ENCODE data around the gene BRD1.
"Not testable (repeated sequence)": the region's sequence is repeated elsewhere in the genome, so short reads cannot be mapped to it uniquely, and the experiment has no call there.

The BRD1 gene

GRCh38 chr22:49783036-49783746 lies 44.5 kb downstream of the BRD1 start:
- no peak for DNase-seq (ENCODE audit: low spot score)

GRCh38 chr22:49781886-49782285 lies 45.8 kb downstream of the BRD1 start:
- not testable (repeated sequence) for DNase-seq (ENCODE audit: low spot score)

- no peak for DNase-seq (ENCODE audit: low spot score)
Measured at GRCh38 chr22:49781289-49781782, 46.3 kb downstream of the BRD1 start.

- no peak for DNase-seq (ENCODE audit: low spot score)
Measured at GRCh38 chr22:49780698-49781288, 46.9 kb downstream of the BRD1 start.

GRCh38 chr22:49779853-49780697 lies 47.6 kb downstream of the BRD1 start:
- no peak for DNase-seq (ENCODE audit: low spot score)

- no peak for DNase-seq (ENCODE audit: low spot score)
Measured at GRCh38 chr22:49779211-49779610, 48.5 kb downstream of the BRD1 start.

GRCh38 chr22:49777569-49778249 lies 50.0 kb downstream of the BRD1 start:
- no peak for DNase-seq (ENCODE audit: low spot score)

- DNase-seq (ENCODE audit: low spot score), result no peak
Measured at GRCh38 chr22:49776891-49777290, 50.8 kb downstream of the BRD1 start.

GRCh38 chr22:49775867-49776511 lies 51.7 kb downstream of the BRD1 start:
- no peak for DNase-seq (ENCODE audit: low spot score)

- no peak for DNase-seq (ENCODE audit: low spot score)
Measured at GRCh38 chr22:49775191-49775866, 52.3 kb downstream of the BRD1 start.

- no peak for DNase-seq (ENCODE audit: low spot score)
Measured at GRCh38 chr22:49774499-49775151, 53.0 kb downstream of the BRD1 start.

- DNase-seq (ENCODE audit: low spot score), result no peak
Measured at GRCh38 chr22:49774046-49774445, 53.6 kb downstream of the BRD1 start.

GRCh38 chr22:49773531-49773930 lies 54.1 kb downstream of the BRD1 start:
- no peak for DNase-seq (ENCODE audit: low spot score)

- DNase-seq (ENCODE audit: low spot score), result no peak
Measured at GRCh38 chr22:49772692-49773091, 55.0 kb downstream of the BRD1 start.

GRCh38 chr22:49771266-49772065 lies 56.2 kb downstream of the BRD1 start:
- DNase-seq (ENCODE audit: low spot score), result no peak

GRCh38 chr22:49770547-49771265 lies 57.0 kb downstream of the BRD1 start:
- no peak for DNase-seq (ENCODE audit: low spot score)

GRCh38 chr22:49769691-49770546 lies 57.8 kb downstream of the BRD1 start:
- no peak for DNase-seq (ENCODE audit: low spot score)

Measured in HuH-7 (cell line).